ENCODE data around the gene TOMM70.

DNA sequence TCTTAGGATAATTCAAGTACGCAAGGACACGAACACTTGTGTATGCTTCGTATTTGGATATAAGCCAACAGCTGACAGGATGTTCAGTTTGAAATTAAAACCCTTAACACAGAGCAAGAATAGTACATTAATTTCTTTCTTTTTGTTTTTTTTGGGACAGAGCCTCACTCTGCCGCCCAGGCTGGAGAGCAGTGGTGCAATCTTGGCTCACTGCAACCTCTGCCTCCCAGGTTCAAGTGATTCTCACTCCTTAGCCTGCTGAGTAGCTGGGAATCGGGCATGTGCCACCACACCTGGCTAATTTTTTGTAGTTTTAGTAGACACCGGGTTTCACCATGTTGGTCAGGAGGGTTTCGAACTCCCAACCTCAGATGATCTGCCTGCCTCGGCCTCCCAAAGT, 32.4 kb downstream of the TOMM70 start:
- TF ChIP-seq POLR2A (IDR thresholded peaks at IDR 0.05; ENCODE audit: low read length) (no peak), GATA1 (IDR thresholded peaks at IDR 0.05; ENCODE audit: low read depth, low read length) (no peak)

Measured in erythroblast (primary cell).